ENCODE results near the gene HGFAC.

HGFAC gene

DNA sequence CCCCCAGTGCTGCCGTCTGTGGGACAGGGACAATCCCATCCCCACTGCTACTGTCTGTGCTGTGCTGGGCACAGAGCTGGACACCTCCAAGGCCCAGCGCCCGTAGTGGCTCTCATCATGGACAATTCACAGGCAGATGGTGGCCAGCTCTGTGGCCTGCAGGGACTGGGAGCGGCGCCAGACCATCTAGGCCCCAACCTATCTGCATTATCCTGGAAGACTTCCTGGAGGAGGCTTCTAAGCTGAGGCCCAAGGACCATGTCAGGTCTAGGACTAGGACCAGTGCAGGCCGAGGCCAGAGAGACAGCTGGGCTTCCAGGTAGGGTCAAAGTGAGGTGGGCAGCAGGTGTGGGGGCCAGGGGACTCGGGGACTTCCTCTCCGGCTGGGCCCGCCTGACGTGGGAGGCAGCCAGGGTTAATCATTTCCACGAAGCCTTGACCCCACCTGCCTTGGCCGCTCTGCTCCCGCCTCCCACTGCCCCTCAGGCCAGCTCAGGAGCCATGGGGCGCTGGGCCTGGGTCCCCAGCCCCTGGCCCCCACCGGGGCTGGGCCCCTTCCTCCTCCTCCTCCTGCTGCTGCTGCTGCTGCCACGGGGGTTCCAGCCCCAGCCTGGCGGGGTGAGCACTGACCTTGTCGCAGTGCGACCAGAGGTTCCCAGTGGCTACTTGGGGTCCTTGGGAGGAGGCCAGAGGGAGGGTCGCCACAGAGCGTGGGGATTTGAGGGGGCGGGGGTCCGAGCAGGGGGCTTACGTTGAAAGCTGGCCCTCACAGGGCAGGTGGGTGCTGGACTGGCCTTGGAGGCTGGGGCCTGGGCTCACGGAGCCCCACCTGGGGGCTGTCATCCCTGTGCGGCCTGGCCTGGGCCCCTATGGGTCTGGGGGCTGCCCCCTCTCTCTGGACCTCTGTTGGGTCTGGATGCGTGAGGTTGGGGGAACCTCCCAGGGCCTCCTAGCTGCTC, at the start of gene HGFAC:
HGFAC (plus strand) TSS at position 468 of the 959 bp plus-strand sequence; CDS start at position 502, 34 bp downstream.
- no peak for DNase-seq (ENCODE audit: low spot score)

DNA sequence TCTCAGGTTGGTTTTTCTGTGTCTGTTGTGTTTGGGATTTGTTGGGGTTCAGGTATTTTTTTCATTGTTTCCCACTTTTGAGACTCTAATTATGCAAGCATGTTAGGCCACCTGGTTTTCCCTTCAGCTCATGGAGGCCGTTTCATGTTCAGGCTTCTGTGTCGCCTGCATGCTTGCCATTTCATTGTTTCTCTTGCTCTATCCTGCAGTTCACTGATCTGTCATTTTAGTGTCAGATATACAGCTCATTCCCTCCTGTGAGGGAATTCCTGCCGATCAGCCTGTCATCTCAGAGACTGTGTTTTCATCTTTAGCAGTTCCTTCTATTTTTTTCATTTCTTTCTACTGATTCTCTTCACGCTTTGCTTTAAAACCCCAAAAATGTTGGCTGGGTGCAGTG, 49.4 kb upstream of the HGFAC start:
- no peak for DNase-seq (ENCODE audit: low spot score)

- no peak for DNase-seq (ENCODE audit: low spot score)
Observed at GRCh38 chr4:3393171-3393570, 48.6 kb upstream of the HGFAC start.

DNA sequence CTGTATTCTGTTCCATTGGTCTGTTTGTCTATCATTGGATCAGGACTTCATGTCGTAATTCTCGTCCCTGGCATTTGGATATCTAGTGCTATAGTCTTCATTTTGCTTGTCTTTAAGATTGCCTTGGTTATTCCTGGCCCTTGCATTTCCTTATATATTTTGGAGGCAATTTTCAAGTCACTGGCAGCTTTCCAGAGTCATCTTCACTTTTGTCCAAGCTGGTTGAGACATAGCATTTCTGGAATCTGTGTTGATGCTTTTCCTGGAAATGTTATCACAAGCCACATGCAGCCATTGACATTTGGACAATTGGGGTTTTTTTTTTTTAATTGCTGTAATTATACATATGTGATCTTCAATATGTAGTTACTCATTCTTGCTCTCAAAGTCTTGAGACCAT, 45.2 kb upstream of the HGFAC start:
- DNase-seq (ENCODE audit: low spot score), result no peak

- no peak for DNase-seq (ENCODE audit: low spot score)
Observed at GRCh38 chr4:3397128-3397527, 44.6 kb upstream of the HGFAC start.

GRCh38 chr4:3399277-3400194, 42.2 kb upstream of the HGFAC start:
- DNase-seq (ENCODE audit: low spot score), result no peak

GRCh38 chr4:3401436-3402171, 40.2 kb upstream of the HGFAC start:
- no peak for DNase-seq (ENCODE audit: low spot score)

- DNase-seq (ENCODE audit: low spot score), result no peak
Observed at GRCh38 chr4:3402491-3403347, 39.0 kb upstream of the HGFAC start.

DNA sequence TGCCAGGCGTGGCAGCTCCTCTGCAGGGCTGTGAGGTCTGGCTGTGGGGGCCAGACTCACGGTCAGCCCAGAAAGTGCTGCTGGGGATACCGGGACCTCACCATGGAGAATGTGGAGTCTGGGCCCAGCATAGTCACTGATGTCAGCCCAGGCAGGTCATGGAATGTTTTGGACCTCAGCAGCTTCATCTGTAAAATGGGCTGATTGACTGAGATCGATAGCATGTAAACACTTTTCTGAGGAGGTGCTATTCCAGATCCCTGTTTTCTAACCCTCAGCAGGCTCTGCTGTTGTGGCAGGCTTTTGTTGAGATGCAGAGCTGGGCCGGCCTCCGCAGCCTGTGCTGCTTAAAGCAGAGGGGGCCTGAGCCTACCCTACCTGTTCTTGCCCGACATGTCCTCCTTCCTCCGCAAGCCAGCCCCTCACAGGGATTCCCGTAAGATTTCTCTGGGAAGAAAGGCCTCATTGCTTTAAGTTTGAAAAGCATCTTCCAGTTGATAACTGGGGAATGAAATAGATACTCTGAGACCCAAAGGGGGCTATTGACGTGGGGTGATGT, 38.3 kb upstream of the HGFAC start:
- DNase-seq (ENCODE audit: low spot score), result no peak

DNA sequence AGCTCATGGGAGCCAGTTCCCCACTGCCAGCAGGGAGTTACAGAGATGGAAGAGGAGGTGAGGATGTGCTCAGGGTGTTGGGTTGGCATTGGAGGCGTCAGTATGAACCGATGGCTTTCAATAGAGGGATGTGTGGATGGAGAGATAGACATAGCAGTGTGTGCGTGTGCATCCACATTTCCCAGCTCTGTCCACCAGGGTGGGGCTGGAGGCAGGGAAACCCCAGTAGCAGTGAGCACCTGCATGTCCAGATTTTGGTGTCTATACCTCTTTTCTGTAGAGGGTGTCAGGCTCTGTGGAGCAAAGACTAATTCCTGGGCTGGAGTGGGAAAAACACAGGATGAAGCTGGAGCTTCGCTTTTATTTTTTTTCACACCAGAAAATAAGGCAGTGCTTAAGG, 37.2 kb upstream of the HGFAC start:
- no peak for DNase-seq (ENCODE audit: low spot score)

GRCh38 chr4:3405176-3405575, 36.6 kb upstream of the HGFAC start:
- no peak for DNase-seq (ENCODE audit: low spot score)

DNA sequence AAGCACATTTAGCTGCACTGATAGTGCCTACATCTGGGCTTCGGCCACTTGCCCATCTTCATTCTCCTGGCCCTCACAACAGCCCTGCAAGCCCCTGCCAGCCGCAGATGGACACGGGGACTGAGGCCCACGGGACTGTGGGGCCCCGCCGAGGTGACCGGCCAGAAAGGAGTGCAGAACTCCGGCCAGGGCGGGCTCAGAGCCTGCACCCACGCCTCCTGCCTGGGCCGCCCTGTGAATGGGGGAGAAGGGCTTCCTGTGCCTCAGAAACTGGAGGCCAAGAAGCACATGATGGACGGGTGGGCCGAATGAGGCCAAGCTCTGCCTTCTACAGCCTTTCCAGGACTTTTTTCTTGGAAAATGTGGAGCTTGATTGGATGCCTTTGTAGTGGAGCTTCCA, 35.7 kb upstream of the HGFAC start:
- DNase-seq (ENCODE audit: low spot score), result no peak

- DNase-seq (ENCODE audit: low spot score), result no peak
Observed at GRCh38 chr4:3406431-3406830, 35.3 kb upstream of the HGFAC start.

DNA sequence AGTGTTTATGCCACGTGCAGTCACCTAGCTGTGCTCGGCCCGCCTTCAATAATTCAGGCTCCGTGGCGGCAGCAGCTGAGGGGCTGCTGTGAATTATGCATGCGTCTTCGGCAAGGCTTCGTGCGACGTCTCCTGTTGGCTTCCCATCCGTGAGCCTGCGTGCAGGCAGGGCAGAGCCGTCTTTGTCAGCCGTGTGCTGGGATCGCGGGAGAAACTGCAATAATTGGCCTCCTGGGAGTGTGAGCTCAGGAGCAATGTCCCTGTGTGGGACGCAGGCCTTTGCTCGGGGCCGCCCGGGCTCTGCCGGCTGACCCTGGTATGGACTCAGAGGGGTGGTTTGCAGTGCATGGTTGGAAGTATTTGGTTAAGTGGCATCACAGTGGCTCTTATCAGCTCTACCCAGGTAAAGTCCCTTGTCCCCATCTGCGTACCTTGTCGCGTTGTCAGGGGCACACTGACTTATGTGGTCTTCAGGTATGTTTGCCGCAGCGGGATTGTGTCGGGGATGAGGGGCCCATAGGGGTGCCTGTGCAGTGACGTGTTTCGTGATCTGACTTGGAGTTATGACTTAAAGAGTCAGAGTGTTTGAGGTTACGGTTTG, 34.5 kb upstream of the HGFAC start:
- no peak for DNase-seq (ENCODE audit: low spot score)

GRCh38 chr4:3407930-3408792, 33.6 kb upstream of the HGFAC start:
- no peak for DNase-seq (ENCODE audit: low spot score)

DNA sequence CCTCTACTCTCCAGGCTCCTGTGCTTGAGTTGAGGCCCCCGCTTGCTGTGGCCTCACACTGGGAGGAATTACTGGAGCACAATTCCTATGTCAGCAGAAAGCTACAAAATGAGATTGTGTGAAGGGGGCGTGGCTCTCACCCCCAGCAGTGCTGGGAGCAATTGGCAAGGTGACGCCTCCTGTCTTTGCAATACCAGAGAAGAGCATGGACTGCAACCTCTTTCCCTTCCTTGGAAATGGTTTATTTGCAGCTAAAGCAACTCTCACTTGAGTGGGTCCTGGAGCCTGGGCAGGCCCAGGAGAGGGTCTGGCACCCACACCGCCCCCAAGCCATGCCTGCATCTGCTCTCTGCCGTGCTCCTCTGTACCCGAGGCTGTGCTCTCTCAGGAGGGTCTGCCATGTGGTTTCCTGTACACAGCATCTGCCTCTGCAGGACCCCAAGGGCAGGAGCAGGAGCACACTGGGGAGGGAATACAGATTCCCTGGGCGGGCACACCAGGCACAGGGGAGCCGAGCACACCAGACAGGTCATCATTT, 32.9 kb upstream of the HGFAC start:
- DNase-seq (ENCODE audit: low spot score), result no peak

DNA sequence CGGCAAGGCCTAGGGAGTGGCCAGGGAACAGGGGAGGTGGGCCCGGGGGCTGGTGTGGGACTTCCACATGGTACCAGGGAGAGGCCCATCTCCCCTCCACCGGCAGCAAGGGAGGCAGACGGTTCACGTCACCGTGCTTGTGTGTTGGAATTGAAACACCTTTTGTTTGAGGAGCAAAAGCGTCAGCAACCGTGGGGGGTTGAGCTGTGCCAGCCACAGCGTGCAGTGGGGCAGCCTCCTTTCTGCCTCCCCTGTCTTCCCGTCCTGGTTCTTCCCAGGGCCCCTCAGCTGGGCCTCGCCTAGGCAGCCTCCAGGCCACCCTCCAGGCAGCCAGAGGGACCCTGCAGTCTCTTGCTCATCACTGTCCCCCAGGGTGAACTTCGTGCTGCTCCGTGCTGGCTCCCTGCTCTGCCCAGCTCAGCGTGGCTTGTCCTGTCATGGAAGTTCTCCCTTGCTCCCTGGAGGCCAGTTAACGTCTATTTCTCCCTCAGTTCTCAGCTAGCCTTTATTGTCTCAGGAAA, 32.1 kb upstream of the HGFAC start:
- no peak for DNase-seq (ENCODE audit: low spot score)

DNA sequence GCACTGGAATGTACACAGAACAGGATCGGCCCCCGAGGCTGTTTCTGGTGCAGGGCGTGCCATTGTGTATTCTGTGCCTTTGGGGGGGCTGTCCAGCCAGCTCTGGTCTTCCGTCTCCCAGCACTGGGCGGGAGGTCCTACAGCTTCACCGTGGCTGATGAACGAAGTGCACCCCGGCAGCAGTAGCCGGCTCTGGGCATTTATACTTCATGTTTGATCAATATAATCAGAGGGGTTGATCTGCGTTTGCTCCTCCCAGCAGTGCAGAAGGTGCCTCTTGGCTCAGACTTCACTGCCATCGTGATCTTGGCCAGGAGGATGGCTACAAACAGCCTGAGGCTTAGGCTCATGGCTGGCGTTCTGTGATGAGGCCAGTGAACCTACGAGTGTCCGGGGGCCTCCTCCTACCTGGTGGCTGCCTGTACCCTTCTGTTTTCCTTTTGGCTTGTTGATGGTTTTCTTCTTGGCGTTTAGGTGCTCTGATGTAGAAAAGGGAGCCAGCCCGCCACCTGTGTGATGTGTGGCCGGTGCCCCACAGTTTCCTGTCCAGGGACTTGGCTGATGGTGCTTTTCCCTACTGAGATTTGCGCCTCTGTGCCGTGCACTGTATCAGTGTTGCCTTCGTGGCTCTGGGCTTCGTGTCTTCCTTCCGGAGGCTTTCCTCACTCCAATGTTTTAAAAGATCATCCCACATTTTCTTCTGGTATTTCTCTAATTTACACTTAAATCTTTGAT, 31.2 kb upstream of the HGFAC start:
- no peak for DNase-seq (ENCODE audit: low spot score)

Data from ecto neural progenitor cell (in vitro differentiated cells).